ENCODE data around the gene TMEM108.

TMEM108 gene

GRCh38 chr3:133414021-133414392 lies 375.8 kb downstream of the TMEM108 start:
- H3K27ac ChIP-seq (ENCODE audit: low read length), result no peak overlapping the region
- H3K4me3 ChIP-seq (ENCODE audit: low read length), result no peak overlapping the region
- no peaks in the 10 kb centered on the region for H3K9me3 ChIP-seq (ENCODE audit: insufficient read depth, low read depth, low read length)
- no peaks in the 10 kb centered on the region; the same call in 1 of the 2 replicates for H3K27me3 ChIP-seq (ENCODE audit: insufficient read depth, low read length)
- H3K9ac ChIP-seq (ENCODE audit: low read depth, low read length), result no peak overlapping the region
- no peaks in the 10 kb centered on the region for H3K4me1 ChIP-seq (ENCODE audit: insufficient read depth, low read length)
- H3K36me3 ChIP-seq (ENCODE audit: insufficient read depth, low read depth, low read length), result no peaks in the 10 kb centered on the region

DNA sequence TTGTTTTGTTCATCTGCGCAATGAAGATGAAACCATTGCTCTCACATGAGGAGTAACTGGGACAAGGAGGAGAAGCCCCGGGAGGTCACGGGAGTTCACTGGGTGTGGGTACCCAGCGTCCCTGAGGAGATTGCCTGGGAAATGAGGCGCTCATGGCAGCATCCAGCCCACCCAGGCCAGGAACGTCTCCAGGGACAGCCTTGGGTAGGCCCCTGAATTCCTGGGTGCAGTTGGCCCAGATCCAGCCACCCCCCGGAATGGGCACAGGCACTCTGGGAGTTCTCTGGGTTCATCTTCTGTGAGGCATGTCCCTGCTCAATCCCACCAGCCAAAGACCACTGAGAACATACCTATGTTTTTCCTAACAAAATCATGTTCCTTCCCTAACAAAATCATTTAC lies 380.2 kb downstream of the TMEM108 start:
- Histone ChIP-seq H3K27ac (ENCODE audit: low read length) (no peak overlapping the region), H3K4me1 (ENCODE audit: insufficient read depth, low read length) (no peaks in the 10 kb centered on the region), H3K9me3 (ENCODE audit: insufficient read depth, low read depth, low read length) (no peaks in the 10 kb centered on the region), H3K27me3 (ENCODE audit: insufficient read depth, low read length) (no peaks in the 10 kb centered on the region), H3K9ac (ENCODE audit: low read depth, low read length) (no peak overlapping the region), H3K36me3 (ENCODE audit: insufficient read depth, low read depth, low read length) (no peaks in the 10 kb centered on the region), H3K4me3 (ENCODE audit: low read length) (no peak overlapping the region)

GRCh38 chr3:133419151-133419909 lies 381.1 kb downstream of the TMEM108 start:
- H3K27ac ChIP-seq (ENCODE audit: low read length), result no peak overlapping the region

GRCh38 chr3:133424937-133425869 lies 387.0 kb downstream of the TMEM108 start:
- no peak overlapping the region for H3K4me3 ChIP-seq (ENCODE audit: low read length)
- H3K27ac ChIP-seq (ENCODE audit: low read length), result no peak overlapping the region
- no peaks in the 10 kb centered on the region for H3K9me3 ChIP-seq (ENCODE audit: insufficient read depth, low read depth, low read length)
- H3K36me3 ChIP-seq (ENCODE audit: insufficient read depth, low read depth, low read length), result no peaks in the 10 kb centered on the region
- no peaks in the 10 kb centered on the region for H3K4me1 ChIP-seq (ENCODE audit: insufficient read depth, low read length)
- no peaks in the 10 kb centered on the region for H3K27me3 ChIP-seq (ENCODE audit: insufficient read depth, low read length)
- H3K9ac ChIP-seq (ENCODE audit: low read depth, low read length), result no peak overlapping the region

More at GRCh38 chr3:133419151-133419909, 381.1 kb downstream of the TMEM108 start:
- Histone ChIP-seq H3K36me3 (ENCODE audit: insufficient read depth, low read depth, low read length) (no peaks in the 10 kb centered on the region), H3K27me3 (ENCODE audit: insufficient read depth, low read length) (no peaks in the 10 kb centered on the region), H3K9ac (ENCODE audit: low read depth, low read length) (no peak overlapping the region), H3K4me3 (ENCODE audit: low read length) (no peak overlapping the region), H3K9me3 (ENCODE audit: insufficient read depth, low read depth, low read length) (no peaks in the 10 kb centered on the region), H3K4me1 (ENCODE audit: insufficient read depth, low read length) (no peaks in the 10 kb centered on the region)

DNA sequence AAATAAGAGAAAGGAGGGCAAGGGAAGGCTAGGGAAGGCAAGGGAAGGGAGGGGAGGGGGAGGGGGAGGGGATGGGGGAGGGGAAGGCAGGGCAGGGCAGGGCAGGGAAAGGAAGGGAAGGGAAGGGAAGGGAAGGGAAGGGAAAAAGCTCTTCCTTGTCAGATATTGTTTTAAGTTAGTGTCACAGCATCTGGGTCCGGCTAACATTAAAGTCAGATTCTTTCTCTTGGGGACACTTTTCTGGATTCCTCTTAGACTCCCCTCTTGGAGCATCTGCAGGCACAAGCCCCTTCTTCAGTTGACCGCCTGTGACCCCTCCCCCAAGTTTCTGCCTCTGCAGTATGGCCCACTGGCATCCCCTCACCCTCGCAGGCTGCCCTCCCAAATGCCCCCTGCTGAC lies 387.7 kb downstream of the TMEM108 start:
- Histone ChIP-seq H3K4me3 (ENCODE audit: low read length) (no peak overlapping the region), H3K27me3 (ENCODE audit: insufficient read depth, low read length) (no peaks in the 10 kb centered on the region), H3K4me1 (ENCODE audit: insufficient read depth, low read length) (no peaks in the 10 kb centered on the region), H3K9ac (ENCODE audit: low read depth, low read length) (no peak overlapping the region), H3K27ac (ENCODE audit: low read length) (no peak overlapping the region), H3K9me3 (ENCODE audit: insufficient read depth, low read depth, low read length) (no peaks in the 10 kb centered on the region), H3K36me3 (ENCODE audit: insufficient read depth, low read depth, low read length) (no peaks in the 10 kb centered on the region)

DNA sequence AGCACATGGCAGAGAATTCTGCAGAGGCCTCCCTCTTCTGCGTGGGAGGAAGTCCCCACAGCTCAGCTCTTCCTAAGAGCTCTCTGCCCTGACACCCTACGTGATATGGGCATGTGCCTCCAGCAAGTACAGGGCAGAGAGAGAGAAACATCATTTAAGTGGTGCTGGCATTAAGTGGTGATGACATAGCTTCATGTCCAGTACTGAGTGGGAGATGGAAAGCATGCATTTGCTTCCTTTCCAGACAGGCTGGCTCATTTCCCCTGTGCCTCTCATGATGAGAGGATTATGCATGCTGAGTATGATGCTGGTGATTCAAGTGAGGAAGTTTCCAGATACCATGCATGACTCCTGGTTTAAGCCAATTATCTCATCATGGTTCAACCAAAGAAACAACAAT lies 388.5 kb downstream of the TMEM108 start:
- Histone ChIP-seq H3K9ac (ENCODE audit: low read depth, low read length) (no peak overlapping the region), H3K27ac (ENCODE audit: low read length) (no peak overlapping the region), H3K9me3 (ENCODE audit: insufficient read depth, low read depth, low read length) (no peaks in the 10 kb centered on the region), H3K36me3 (ENCODE audit: insufficient read depth, low read depth, low read length) (no peaks in the 10 kb centered on the region), H3K4me1 (ENCODE audit: insufficient read depth, low read length) (no peaks in the 10 kb centered on the region), H3K4me3 (ENCODE audit: low read length) (no peak overlapping the region), H3K27me3 (ENCODE audit: insufficient read depth, low read length) (no peaks in the 10 kb centered on the region)

GRCh38 chr3:133428552-133428951 lies 390.4 kb downstream of the TMEM108 start:
- no peak overlapping the region for H3K9ac ChIP-seq (ENCODE audit: low read depth, low read length)
- H3K27ac ChIP-seq (ENCODE audit: low read length), result no peak overlapping the region
- H3K27me3 ChIP-seq (ENCODE audit: insufficient read depth, low read length), result no peaks in the 10 kb centered on the region
- no peak overlapping the region for H3K4me3 ChIP-seq (ENCODE audit: low read length)
- no peaks in the 10 kb centered on the region for H3K4me1 ChIP-seq (ENCODE audit: insufficient read depth, low read length)
- H3K9me3 ChIP-seq (ENCODE audit: insufficient read depth, low read depth, low read length), result no peaks in the 10 kb centered on the region
- no peaks in the 10 kb centered on the region for H3K36me3 ChIP-seq (ENCODE audit: insufficient read depth, low read depth, low read length)

- Histone ChIP-seq H3K4me1 (ENCODE audit: insufficient read depth, low read length) (no peaks in the 10 kb centered on the region), H3K27ac (ENCODE audit: low read length) (no peak overlapping the region), H3K9me3 (ENCODE audit: insufficient read depth, low read depth, low read length) (no peaks in the 10 kb centered on the region), H3K27me3 (ENCODE audit: insufficient read depth, low read length) (no peaks in the 10 kb centered on the region), H3K9ac (ENCODE audit: low read depth, low read length) (no peak overlapping the region), H3K4me3 (ENCODE audit: low read length) (no peak overlapping the region), H3K36me3 (ENCODE audit: insufficient read depth, low read depth, low read length) (no peaks in the 10 kb centered on the region)
Measured at GRCh38 chr3:133429063-133429462, 390.9 kb downstream of the TMEM108 start.

DNA sequence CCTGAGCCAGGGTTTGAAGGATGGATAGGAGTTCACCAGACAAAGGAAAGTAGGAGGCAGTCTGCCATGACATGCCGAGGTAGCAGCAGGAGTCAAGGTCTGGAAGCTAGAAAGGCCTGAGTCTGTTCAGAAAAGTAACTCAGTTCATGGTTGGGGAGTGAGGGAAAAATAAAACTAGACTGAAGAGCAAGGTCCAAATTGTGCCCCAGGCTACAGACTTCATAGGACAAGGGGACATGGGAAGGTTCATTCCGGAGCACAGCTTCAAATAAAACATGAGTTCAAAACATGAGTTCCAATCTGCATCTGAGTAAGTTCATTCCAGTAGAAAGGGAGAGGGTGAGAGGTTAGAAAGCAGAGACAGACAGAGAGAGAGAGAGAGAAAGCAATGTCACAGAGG lies 401.4 kb downstream of the TMEM108 start:
- Histone ChIP-seq H3K4me1 (ENCODE audit: insufficient read depth, low read length) (no peaks in the 10 kb centered on the region), H3K9me3 (ENCODE audit: insufficient read depth, low read depth, low read length) (no peaks in the 10 kb centered on the region), H3K4me3 (ENCODE audit: low read length) (no peak overlapping the region), H3K27ac (ENCODE audit: low read length) (no peak overlapping the region), H3K27me3 (ENCODE audit: insufficient read depth, low read length) (no peaks in the 10 kb centered on the region), H3K36me3 (ENCODE audit: insufficient read depth, low read depth, low read length) (no peaks in the 10 kb centered on the region), H3K9ac (ENCODE audit: low read depth, low read length) (no peak overlapping the region)

DNA sequence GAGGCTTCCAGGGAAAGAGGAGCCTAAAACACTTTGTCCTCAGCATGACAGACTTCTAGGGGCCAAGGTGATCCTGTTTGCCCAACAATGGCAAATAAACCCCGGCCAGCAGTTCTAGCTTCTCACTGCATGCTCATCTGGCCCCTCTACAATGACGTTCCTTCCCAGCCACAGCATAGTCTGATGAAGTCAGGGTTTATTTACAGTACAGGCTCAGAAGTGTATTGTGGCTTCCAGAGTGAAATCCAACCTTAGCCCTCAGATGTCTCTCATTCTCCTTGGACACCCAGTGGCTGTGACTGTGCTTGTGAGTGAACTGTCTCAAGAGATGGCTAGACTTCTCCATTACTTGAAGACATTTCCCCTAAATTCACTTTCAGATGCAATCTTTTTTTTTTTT lies 402.5 kb downstream of the TMEM108 start:
- Histone ChIP-seq H3K27ac (ENCODE audit: low read length) (no peak overlapping the region), H3K36me3 (ENCODE audit: insufficient read depth, low read depth, low read length) (no peaks in the 10 kb centered on the region), H3K4me3 (ENCODE audit: low read length) (no peak overlapping the region), H3K9ac (ENCODE audit: low read depth, low read length) (no peak overlapping the region), H3K4me1 (ENCODE audit: insufficient read depth, low read length) (no peaks in the 10 kb centered on the region), H3K9me3 (ENCODE audit: insufficient read depth, low read depth, low read length) (no peaks in the 10 kb centered on the region), H3K27me3 (ENCODE audit: insufficient read depth, low read length) (no peaks in the 10 kb centered on the region)

GRCh38 chr3:133441867-133442270 lies 403.7 kb downstream of the TMEM108 start:
- Histone ChIP-seq H3K4me1 (ENCODE audit: insufficient read depth, low read length) (no peaks in the 10 kb centered on the region), H3K4me3 (ENCODE audit: low read length) (no peak overlapping the region), H3K27ac (ENCODE audit: low read length) (no peak overlapping the region), H3K9ac (ENCODE audit: low read depth, low read length) (no peak overlapping the region), H3K9me3 (ENCODE audit: insufficient read depth, low read depth, low read length) (no peaks in the 10 kb centered on the region), H3K36me3 (ENCODE audit: insufficient read depth, low read depth, low read length) (no peaks in the 10 kb centered on the region), H3K27me3 (ENCODE audit: insufficient read depth, low read length) (no peaks in the 10 kb centered on the region)

DNA sequence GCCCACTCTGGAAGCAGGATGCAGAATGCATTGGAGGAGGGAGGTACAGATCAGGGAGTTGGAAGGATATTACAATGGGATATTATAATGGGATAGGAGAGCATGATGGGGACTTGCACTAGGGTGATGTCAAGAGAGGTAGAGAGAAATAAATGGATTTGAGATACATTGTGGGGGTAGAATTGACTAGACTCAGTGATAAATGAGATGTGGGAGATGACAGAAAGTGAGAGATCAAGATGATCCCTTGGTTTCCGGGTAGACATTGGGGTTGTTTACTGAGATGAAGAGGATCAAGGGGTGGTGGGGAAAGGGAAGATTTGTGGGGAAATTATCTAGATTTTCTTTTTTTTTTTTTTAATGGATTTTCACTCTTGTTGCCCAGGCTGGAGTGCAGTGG lies 404.3 kb downstream of the TMEM108 start:
- Histone ChIP-seq H3K4me1 (ENCODE audit: insufficient read depth, low read length) (no peaks in the 10 kb centered on the region), H3K27ac (ENCODE audit: low read length) (no peak overlapping the region), H3K4me3 (ENCODE audit: low read length) (no peak overlapping the region)

More for the DNA sequence above, 404.3 kb downstream of the TMEM108 start:
- Histone ChIP-seq H3K9ac (ENCODE audit: low read depth, low read length) (no peak overlapping the region), H3K9me3 (ENCODE audit: insufficient read depth, low read depth, low read length) (no peaks in the 10 kb centered on the region), H3K27me3 (ENCODE audit: insufficient read depth, low read length) (no peaks in the 10 kb centered on the region), H3K36me3 (ENCODE audit: insufficient read depth, low read depth, low read length) (no peaks in the 10 kb centered on the region)

Measured in iPS-20b (cell line).